HCT116 (cell line): ENCODE results near the gene MCTP2.

Source experiments
- CBX3 ChIP-seq: IDR thresholded peaks from 2 replicates; pipeline ENCODE4 v1.6.1; 2012; ENCODE audit warnings: low read depth
- CEBPB ChIP-seq: IDR thresholded peaks from 2 replicates; pipeline ENCODE4 v1.6.1; 2012; ENCODE audit warnings: low read depth
- EZH2 ChIP-seq: fragments of 200-600 bp; sonication (generic); IDR thresholded peaks from 2 replicates; pipeline ENCODE4 v1.6.1; 2017; ENCODE audit warnings: antibody characterized with exemption, mixed run types
- EZH2phosphoT487 ChIP-seq: fragments of 200-600 bp; IDR thresholded peaks from 2 replicates; pipeline ENCODE4 v1.6.1; 2018; ENCODE audit warnings: antibody characterized with exemption, borderline replicate concordance
- POLR2A ChIP-seq: IDR thresholded peaks from 2 replicates; pipeline ENCODE4 v1.7.0; 2011; ENCODE audit warnings: borderline replicate concordance; ENCODE audit not compliant: insufficient read depth, insufficient read length; ENCODE audit errors: extremely low read depth
- POLR2AphosphoS5 ChIP-seq: IDR thresholded peaks from 2 replicates; pipeline ENCODE4 v1.6.1; 2011; ENCODE audit warnings: mild to moderate bottlenecking, low read depth, low read length, moderate library complexity
- RAD21 ChIP-seq: IDR thresholded peaks from 2 replicates; pipeline ENCODE4 v1.6.1; 2012; ENCODE audit warnings: low read depth, mild to moderate bottlenecking
- SIN3A ChIP-seq: IDR thresholded peaks from 2 replicates; pipeline ENCODE4 v1.6.1; 2012; ENCODE audit warnings: low read depth
- SP1 ChIP-seq: IDR thresholded peaks from 2 replicates; pipeline ENCODE4 v1.6.1; 2012; ENCODE audit warnings: low read depth
- YY1 ChIP-seq: IDR thresholded peaks from 2 replicates; pipeline ENCODE4 v1.6.1; 2011; ENCODE audit warnings: low read length, low read depth, moderate library complexity, mild to moderate bottlenecking; ENCODE audit not compliant: insufficient replicate concordance; ENCODE audit errors: extremely low read depth
- ZFX ChIP-seq: fragments of 450-650 bp; IDR thresholded peaks from 2 replicates; pipeline ENCODE4 v1.6.1; 2017
- TF ChIP-seq, protein P1 (sequence below), 3 experiments: fragments of 200-600 bp in 1 of 3; sonication (generic) in 1 of 3; IDR thresholded peaks in 2 of 3; conservative IDR thresholded peaks in 1 of 3; 2 replicates each; pipeline ENCODE4 v1.5.1; 2012 to 2017; ENCODE audit warnings: low read depth in 2 of 3, low read length in 2 of 3, antibody characterized with exemption in 1 of 3, borderline replicate concordance in 1 of 3, control low read depth in 1 of 3, mild to moderate bottlenecking in 1 of 3, mixed read lengths in 1 of 3, mixed run types in 1 of 3, moderate library complexity in 1 of 3; ENCODE audit not compliant: insufficient read depth in 1 of 3
- TF ChIP-seq, protein P2 (sequence below): IDR thresholded peaks from 2 replicates; pipeline ENCODE4 v1.6.1; 2012; ENCODE audit warnings: low read depth
- TF ChIP-seq, protein P3 (sequence below): IDR thresholded peaks from 2 replicates; pipeline ENCODE4 v1.6.1; 2012

DNA sequence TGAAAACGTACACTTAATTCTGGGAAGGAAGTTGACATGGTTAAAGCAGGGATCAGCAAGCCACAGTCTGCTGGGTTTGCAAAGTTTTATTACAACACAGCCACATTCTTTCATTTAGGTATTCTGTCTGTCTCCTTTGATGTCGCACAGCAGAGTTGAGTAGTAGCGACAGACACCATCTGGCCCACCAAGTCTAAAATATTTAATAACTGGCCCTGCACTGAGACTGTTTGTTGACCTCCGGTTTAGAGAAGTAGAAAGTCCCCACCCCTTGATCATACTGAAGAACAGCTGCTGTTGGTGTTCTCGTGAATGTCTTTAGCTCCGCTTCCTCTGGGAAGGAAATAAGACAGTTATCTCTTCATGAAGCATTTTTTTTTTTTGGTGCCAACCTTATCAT, 66.2 kb downstream of the MCTP2 start:
- TF ChIP-seq, protein P1, sequence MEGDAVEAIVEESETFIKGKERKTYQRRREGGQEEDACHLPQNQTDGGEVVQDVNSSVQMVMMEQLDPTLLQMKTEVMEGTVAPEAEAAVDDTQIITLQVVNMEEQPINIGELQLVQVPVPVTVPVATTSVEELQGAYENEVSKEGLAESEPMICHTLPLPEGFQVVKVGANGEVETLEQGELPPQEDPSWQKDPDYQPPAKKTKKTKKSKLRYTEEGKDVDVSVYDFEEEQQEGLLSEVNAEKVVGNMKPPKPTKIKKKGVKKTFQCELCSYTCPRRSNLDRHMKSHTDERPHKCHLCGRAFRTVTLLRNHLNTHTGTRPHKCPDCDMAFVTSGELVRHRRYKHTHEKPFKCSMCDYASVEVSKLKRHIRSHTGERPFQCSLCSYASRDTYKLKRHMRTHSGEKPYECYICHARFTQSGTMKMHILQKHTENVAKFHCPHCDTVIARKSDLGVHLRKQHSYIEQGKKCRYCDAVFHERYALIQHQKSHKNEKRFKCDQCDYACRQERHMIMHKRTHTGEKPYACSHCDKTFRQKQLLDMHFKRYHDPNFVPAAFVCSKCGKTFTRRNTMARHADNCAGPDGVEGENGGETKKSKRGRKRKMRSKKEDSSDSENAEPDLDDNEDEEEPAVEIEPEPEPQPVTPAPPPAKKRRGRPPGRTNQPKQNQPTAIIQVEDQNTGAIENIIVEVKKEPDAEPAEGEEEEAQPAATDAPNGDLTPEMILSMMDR (IDR thresholded peaks at IDR 0.05 in 2 of 3, conservative IDR thresholded peaks at IDR 0.05 in 1 of 3; ENCODE audit: borderline replicate concordance in 1 of 3, insufficient read depth in 1 of 3, low read depth in 2 of 3, low read length in 2 of 3): no peak
- TF ChIP-seq POLR2A (no peak), RAD21 (no peak), YY1 (no peak), CBX3 (no peak), ZFX (no peak), POLR2AphosphoS5 (no peak), EZH2phosphoT487 (no peak), SP1 (no peak), SIN3A (no peak), EZH2 (no peak), CEBPB (no peak)
- TF ChIP-seq, protein P2, sequence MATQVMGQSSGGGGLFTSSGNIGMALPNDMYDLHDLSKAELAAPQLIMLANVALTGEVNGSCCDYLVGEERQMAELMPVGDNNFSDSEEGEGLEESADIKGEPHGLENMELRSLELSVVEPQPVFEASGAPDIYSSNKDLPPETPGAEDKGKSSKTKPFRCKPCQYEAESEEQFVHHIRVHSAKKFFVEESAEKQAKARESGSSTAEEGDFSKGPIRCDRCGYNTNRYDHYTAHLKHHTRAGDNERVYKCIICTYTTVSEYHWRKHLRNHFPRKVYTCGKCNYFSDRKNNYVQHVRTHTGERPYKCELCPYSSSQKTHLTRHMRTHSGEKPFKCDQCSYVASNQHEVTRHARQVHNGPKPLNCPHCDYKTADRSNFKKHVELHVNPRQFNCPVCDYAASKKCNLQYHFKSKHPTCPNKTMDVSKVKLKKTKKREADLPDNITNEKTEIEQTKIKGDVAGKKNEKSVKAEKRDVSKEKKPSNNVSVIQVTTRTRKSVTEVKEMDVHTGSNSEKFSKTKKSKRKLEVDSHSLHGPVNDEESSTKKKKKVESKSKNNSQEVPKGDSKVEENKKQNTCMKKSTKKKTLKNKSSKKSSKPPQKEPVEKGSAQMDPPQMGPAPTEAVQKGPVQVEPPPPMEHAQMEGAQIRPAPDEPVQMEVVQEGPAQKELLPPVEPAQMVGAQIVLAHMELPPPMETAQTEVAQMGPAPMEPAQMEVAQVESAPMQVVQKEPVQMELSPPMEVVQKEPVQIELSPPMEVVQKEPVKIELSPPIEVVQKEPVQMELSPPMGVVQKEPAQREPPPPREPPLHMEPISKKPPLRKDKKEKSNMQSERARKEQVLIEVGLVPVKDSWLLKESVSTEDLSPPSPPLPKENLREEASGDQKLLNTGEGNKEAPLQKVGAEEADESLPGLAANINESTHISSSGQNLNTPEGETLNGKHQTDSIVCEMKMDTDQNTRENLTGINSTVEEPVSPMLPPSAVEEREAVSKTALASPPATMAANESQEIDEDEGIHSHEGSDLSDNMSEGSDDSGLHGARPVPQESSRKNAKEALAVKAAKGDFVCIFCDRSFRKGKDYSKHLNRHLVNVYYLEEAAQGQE: no peak
- TF ChIP-seq, protein P3, sequence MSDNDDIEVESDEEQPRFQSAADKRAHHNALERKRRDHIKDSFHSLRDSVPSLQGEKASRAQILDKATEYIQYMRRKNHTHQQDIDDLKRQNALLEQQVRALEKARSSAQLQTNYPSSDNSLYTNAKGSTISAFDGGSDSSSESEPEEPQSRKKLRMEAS: no peak
